GM20000 (cell line): ENCODE results near the gene MANBA.
"Not testable (repeated sequence)": the region's sequence is repeated elsewhere in the genome, so short reads cannot be mapped to it uniquely, and the experiment has no call there.

ENCODE experiments used
- DNase-seq: peaks from one replicate; pipeline ENCODE4 v3.0.0; 2012; ENCODE audit warnings: low spot score
- TF ChIP-seq, protein P1 (sequence below): IDR thresholded peaks from 2 replicates; pipeline ENCODE4 v1.5.1; 2012; ENCODE audit warnings: mild to moderate bottlenecking, control low read depth; ENCODE audit errors: extremely low read depth, missing control alignments

The MANBA gene

GRCh38 chr4:102627831-102628523, 132.8 kb downstream of the MANBA start:
- DNase-seq: peak; percentile 11

DNA sequence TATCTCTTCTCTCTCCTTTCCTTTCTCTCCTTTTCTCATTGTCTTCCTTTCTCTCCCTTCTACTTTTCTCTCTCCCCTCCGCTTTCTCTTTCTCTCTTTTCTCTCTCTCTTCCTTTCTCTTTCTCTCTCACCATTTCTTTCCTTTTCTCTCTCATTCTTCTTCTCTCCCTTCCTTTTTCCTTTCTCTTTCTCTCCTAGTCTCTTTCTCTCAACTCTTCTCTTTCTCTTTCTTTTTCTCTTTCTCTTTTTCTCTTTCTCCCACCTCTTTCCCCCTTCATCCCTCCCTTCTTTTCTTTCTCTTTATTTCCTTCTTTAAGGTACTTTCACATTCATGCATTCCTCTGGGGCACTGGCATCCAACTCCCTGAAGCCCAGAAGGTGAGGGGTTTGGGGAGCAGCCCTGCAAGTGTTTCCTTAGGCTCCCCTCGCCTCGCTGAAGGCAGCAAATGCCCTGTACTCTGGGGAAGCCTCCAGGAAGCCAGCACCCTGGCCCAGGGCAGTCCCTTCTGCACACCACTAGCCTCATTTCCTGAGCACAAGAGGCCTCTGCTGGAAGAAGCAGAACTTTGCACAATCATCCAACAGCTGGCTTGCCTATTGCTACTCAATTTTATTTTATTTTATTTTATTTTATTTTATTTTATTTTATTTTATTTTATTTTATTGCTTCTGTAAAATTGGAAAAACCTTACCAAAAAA, 135.4 kb downstream of the MANBA start:
- peak; percentile 68 for DNase-seq
- TF ChIP-seq, protein P1, sequence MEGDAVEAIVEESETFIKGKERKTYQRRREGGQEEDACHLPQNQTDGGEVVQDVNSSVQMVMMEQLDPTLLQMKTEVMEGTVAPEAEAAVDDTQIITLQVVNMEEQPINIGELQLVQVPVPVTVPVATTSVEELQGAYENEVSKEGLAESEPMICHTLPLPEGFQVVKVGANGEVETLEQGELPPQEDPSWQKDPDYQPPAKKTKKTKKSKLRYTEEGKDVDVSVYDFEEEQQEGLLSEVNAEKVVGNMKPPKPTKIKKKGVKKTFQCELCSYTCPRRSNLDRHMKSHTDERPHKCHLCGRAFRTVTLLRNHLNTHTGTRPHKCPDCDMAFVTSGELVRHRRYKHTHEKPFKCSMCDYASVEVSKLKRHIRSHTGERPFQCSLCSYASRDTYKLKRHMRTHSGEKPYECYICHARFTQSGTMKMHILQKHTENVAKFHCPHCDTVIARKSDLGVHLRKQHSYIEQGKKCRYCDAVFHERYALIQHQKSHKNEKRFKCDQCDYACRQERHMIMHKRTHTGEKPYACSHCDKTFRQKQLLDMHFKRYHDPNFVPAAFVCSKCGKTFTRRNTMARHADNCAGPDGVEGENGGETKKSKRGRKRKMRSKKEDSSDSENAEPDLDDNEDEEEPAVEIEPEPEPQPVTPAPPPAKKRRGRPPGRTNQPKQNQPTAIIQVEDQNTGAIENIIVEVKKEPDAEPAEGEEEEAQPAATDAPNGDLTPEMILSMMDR: peak; percentile 67

More at GRCh38 chr4:102627831-102628523, 132.8 kb downstream of the MANBA start:
- TF ChIP-seq, protein P1: no peak

- TF ChIP-seq, protein P1: no peak
- DNase-seq: no peak
These were observed 136.3 kb downstream of the MANBA start for GRCh38 chr4:102624505-102624904.

DNA sequence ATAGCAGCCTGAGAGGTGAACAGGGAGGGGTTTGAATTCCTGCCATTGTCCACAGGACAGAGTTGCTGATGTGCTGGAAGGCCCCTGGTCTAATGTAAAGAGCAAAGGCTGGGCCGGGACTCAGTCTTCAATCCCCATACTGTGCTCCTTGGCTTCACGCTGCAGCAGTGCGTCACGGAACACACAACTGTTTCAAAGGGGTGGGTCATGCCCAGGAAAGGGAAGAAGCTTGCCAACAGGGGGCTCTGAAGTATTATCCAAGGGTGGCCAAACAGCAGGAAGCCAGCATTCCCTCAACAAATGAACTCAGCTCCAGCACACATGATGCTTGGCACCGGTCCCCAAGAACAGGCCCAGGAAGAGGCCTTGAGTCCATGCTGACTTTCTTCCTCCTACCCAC, 137.1 kb downstream of the MANBA start:
- TF ChIP-seq, protein P1: no peak
- DNase-seq: no peak

GRCh38 chr4:102620697-102621497, 139.9 kb downstream of the MANBA start:
- TF ChIP-seq, protein P1: no peak
- DNase-seq: peak; percentile 38

DNA sequence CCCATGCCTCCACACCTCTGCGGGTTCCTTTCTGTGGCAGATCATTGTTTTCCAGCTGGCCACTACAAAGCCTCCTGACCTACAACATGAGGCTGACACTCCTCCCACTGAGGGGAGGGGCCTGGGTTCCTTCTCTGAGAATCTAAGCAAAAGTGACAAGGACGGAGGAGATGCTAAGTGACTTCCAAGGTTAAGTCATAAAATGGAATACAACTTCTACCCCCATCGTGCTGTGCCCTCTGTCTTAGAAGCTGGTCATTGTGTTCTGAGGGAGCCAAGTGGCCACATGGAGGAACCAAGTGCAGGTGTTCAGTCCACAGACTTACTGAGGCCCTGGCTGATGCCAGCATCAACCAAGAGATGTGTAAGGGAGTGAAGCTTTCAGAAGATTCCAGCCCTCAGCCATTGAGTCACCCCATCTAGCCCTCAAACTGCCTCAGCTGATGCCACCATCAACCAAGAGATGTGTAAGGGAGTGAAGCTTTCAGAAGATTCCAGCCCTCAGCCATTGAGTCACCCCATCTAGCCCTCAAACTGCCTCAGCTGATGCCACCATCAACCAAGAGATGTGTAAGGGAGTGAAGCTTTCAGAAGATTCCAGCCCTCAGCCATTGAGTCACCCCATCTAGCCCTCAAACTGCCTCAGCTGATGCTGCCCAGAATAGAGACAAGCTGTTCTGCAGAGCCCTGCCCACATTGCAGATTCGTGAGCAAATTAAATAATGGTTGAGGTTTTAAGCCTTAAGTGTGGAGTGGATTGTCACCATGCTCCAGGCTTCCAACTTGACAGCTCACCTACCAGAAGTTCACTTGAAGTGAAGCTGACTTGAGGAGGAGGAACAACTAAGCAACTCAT, 140.8 kb downstream of the MANBA start:
- DNase-seq: not testable (repeated sequence)

DNA sequence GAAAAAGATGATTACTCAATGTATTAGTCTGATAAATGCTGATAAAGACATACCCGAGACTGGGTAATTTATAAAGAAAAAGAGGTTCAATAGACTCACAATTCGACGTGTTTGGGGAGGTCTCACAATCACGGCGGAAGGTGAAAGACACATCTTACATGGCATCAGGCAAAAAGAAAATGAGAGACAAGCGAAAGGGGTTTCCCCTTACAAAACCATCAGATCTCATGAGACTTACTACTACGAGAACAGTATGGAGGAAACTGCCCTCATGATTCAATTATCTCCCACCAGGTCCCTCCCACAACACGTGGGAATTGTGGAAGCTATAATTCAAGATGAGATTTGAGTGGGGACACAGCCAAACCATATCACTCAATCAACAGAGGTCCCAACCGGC, 141.7 kb downstream of the MANBA start:
- DNase-seq: not testable (repeated sequence)
